ENCODE measurements around the gene CCDC77.
A peak's percentile ranks its signal among the peaks of the same experiment; 100 is the strongest.
"Not testable (repeated sequence)": the region's sequence is repeated elsewhere in the genome, so short reads cannot be mapped to it uniquely, and the experiment has no call there.

CCDC77 gene

GRCh38 chr12:401235-402028, at the start of gene CCDC77:
TSS of gene CCDC77 (plus strand) at chr12:401644. CDS start at chr12:409384, 7,740 bp downstream.
- FAIRE-seq: peak; percentile 89

GRCh38 chr12:356276-356988, 45.0 kb upstream of the CCDC77 start:
- FAIRE-seq: no peak

GRCh38 chr12:359091-359490, 42.4 kb upstream of the CCDC77 start:
- FAIRE-seq: no peak

GRCh38 chr12:366820-367219, 34.6 kb upstream of the CCDC77 start:
- no peak for FAIRE-seq

- no peak for FAIRE-seq
These were observed 33.5 kb upstream of the CCDC77 start for GRCh38 chr12:367972-368371.

- not testable (repeated sequence) for FAIRE-seq
These were observed 30.5 kb upstream of the CCDC77 start for GRCh38 chr12:370739-371485.

GRCh38 chr12:386651-387050, 14.8 kb upstream of the CCDC77 start:
- FAIRE-seq: peak; percentile 6

GRCh38 chr12:388012-388411, 13.4 kb upstream of the CCDC77 start:
- no peak for FAIRE-seq

- no peak for FAIRE-seq
These were observed 12.8 kb upstream of the CCDC77 start for GRCh38 chr12:388541-389141.

- FAIRE-seq: no peak
These were observed 12.0 kb upstream of the CCDC77 start, which contains the start of gene KDM5A for GRCh38 chr12:389142-390096. TSS of gene KDM5A (minus strand) at chr12:389320. CDS start at chr12:389091, 229 bp downstream.

GRCh38 chr12:400828-401227, 616 bp upstream of the CCDC77 start:
- FAIRE-seq: no peak

- FAIRE-seq: no peak
These were observed 565 bp downstream of the CCDC77 start for GRCh38 chr12:402029-402389.

- no peak for FAIRE-seq
These were observed 13.4 kb downstream of the CCDC77 start for GRCh38 chr12:414859-415258.

GRCh38 chr12:418432-418831, 17.0 kb downstream of the CCDC77 start:
- no peak for FAIRE-seq

GRCh38 chr12:422526-422925, 21.1 kb downstream of the CCDC77 start:
- FAIRE-seq: no peak

GRCh38 chr12:435737-436136, 34.3 kb downstream of the CCDC77 start:
- FAIRE-seq: not testable (repeated sequence)

- peak; percentile 91 for FAIRE-seq
These were observed 40.9 kb downstream of the CCDC77 start for GRCh38 chr12:442235-442884.

GRCh38 chr12:447141-447540, 45.7 kb downstream of the CCDC77 start:
- FAIRE-seq: no peak

GRCh38 chr12:449203-449602, 47.8 kb downstream of the CCDC77 start:
- no peak for FAIRE-seq

- FAIRE-seq: no peak
These were observed 49.0 kb downstream of the CCDC77 start for GRCh38 chr12:450438-450837.

GRCh38 chr12:452667-453210, 51.3 kb downstream of the CCDC77 start:
- FAIRE-seq: no peak
